Measurements from ENCODE around the gene PID1. TPM values are rescaled to one million over a fixed set of nuclear protein-coding genes. Genes with fewer than 3 reads are reported as not detected.

Gene PID1
- total RNA-seq, 1 experiment from 2014 or later, result 2.9 TPM

- Histone ChIP-seq H3K4me3 (ENCODE audit: low read depth in 2 of 2, low read length in 2 of 2) (no peak overlapping the region), H3K27ac (ENCODE audit: low read length) (no peak overlapping the region), H3K4me1 (ENCODE audit: control insufficient read depth, insufficient read depth, low read length) (no peaks in the 10 kb centered on the region), H3K27me3 (ENCODE audit: control insufficient read depth, insufficient read depth, low read length) (no peaks in the 10 kb centered on the region), H3K36me3 (ENCODE audit: control insufficient read depth, insufficient read depth, low read length) (no peaks in the 10 kb centered on the region), H3K9me3 (ENCODE audit: control insufficient read depth, insufficient read depth, low read depth, low read length) (peaks cover 3% of the 10 kb centered on the region; the same call in 1 of the 2 replicates)
- intact Hi-C loops (cut with micrococcal nuclease; ENCODE audit: unreplicated experiment) (no loop called here), in situ Hi-C loops (cut with HindIII; ENCODE audit: low pct_unique_long_range_greater_than_20kb, low sequenced_read_pairs) (no loop called here)
- CTCF ChIA-PET, result no interaction called here
- BruUV-seq (replicated peaks), result no TSS peak
- no peak for ATAC-seq
- POLR2A ChIA-PET, result no interaction called here
- TF ChIP-seq REST (IDR thresholded peaks at IDR 0.05; ENCODE audit: insufficient read depth in 1 of 2, low read depth in 2 of 2, low read length in 1 of 2) (no peak), POLR2AphosphoS5 (IDR thresholded peaks at IDR 0.05; ENCODE audit: low read depth, low read length) (no peak), SIN3A (IDR thresholded peaks at IDR 0.05; ENCODE audit: borderline replicate concordance, insufficient read depth, low read depth, low read length) (no peak), CTCF (IDR thresholded peaks at IDR 0.05) (no peak), TCF7L2 (IDR thresholded peaks at IDR 0.05; ENCODE audit: low read depth, low read length) (no peak)
- DNase-seq (ENCODE audit: low read depth, low spot score), result no peak
These were observed 101.3 kb downstream of the PID1 start for GRCh38 chr2:229169751-229170150.

- ATAC-seq, result no peak; the same call in 1 of the 2 replicates
- DNase-seq (ENCODE audit: low read depth, low spot score), result no peak
- Histone ChIP-seq H3K4me3 (ENCODE audit: low read depth in 2 of 2, low read length in 2 of 2) (no peak overlapping the region), H3K27me3 (ENCODE audit: control insufficient read depth, insufficient read depth, low read length) (no peaks in the 10 kb centered on the region), H3K9me3 (ENCODE audit: control insufficient read depth, insufficient read depth, low read depth, low read length) (no peaks in the 10 kb centered on the region), H3K36me3 (ENCODE audit: control insufficient read depth, insufficient read depth, low read length) (no peaks in the 10 kb centered on the region), H3K27ac (ENCODE audit: low read length) (no peak overlapping the region), H3K4me1 (ENCODE audit: control insufficient read depth, insufficient read depth, low read length) (no peaks in the 10 kb centered on the region; the same call in 1 of the 2 replicates)
- no TSS peak for BruUV-seq (replicated peaks)
- ChIA-PET CTCF (no interaction called here), POLR2A (no interaction called here)
- intact Hi-C loops (cut with micrococcal nuclease; ENCODE audit: unreplicated experiment) (no loop called here), in situ Hi-C loops (cut with HindIII; ENCODE audit: low pct_unique_long_range_greater_than_20kb, low sequenced_read_pairs) (no loop called here)
- TF ChIP-seq REST (IDR thresholded peaks at IDR 0.05; ENCODE audit: insufficient read depth in 1 of 2, low read depth in 2 of 2, low read length in 1 of 2), result no peak
- no peak for TF ChIP-seq POLR2AphosphoS5 (IDR thresholded peaks at IDR 0.05; ENCODE audit: low read depth, low read length)
- no peak; the same call in 1 of the 2 replicates for TF ChIP-seq CTCF (IDR thresholded peaks at IDR 0.05)
- no peak for TF ChIP-seq SIN3A (IDR thresholded peaks at IDR 0.05; ENCODE audit: borderline replicate concordance, insufficient read depth, low read depth, low read length)
- no peak for TF ChIP-seq TCF7L2 (IDR thresholded peaks at IDR 0.05; ENCODE audit: low read depth, low read length)
These were observed 106.4 kb downstream of the PID1 start for GRCh38 chr2:229164545-229165249.

Measured in Panc1 (cell line).